GM18498 (cell line): ENCODE data around the gene ROCK2.

Experiments
- ATAC-seq: cut with Tn5 transposase; IDR thresholded peaks from one replicate; pipeline ENCODE4 v1.9.1; 2021; ENCODE audit warnings: mild to moderate bottlenecking, moderate library complexity; ENCODE audit not compliant: unreplicated experiment

The ROCK2 gene

GRCh38 chr2:11132036-11132671 is 212.3 kb downstream of the ROCK2 start:
- no peak for ATAC-seq

- ATAC-seq: no peak
Measured at GRCh38 chr2:11131166-11131920, 213.1 kb downstream of the ROCK2 start.
